K562 (cell line): ENCODE measurements around the gene UBE2O. TPM values are rescaled to one million over a fixed set of nuclear protein-coding genes. Genes with fewer than 3 reads are reported as not detected.

ENCODE experiments used
- ATAC-seq: fragments of 200-7000 bp; cut with Tn5 transposase; 3 replicates; pipeline ENCODE4 v1.9.1; 2020; ENCODE audit warnings: moderate library complexity
- BruUV-seq: library from RNA; stranded (reverse); fragments of 400-500 nt; replicated peaks from 2 replicates; lab custom pipeline; 2021; lab: Mats Ljungman, UMichigan
- CTCF ChIA-PET: fragments of 300-600 bp; formaldehyde crosslinking; extraction: SDS; loops from one replicate; lab custom pipeline; 2021; ENCODE audit warnings: low intra/inter-chr PET ratio; lab: Yijun Ruan, JAX
- POLR2A ChIA-PET: fragments of 300-600, 350-650 bp; sonication (Branson Sonifier 250); formaldehyde crosslinking; extraction: SDS; loops from one replicate; lab custom pipeline; 2021; ENCODE audit warnings: antibody characterized with exemption, inconsistent platforms; lab: Yijun Ruan, JAX
- DNase-seq, 4 experiments: peaks; one replicate each; pipeline versions ENCODE4 v3.0.0 to v3.0.0-alpha.2; 2011 to 2018; ENCODE audit warnings: low spot score in 3 of 4, mixed read lengths in 3 of 4; ENCODE audit errors: extremely low read depth in 1 of 4
- FAIRE-seq: peaks from 2 replicates; lab custom pipeline; 2011; peaks lifted over from hg19 to GRCh38; lab: Jason Lieb, UNC
- H2AFZ ChIP-seq: 2 replicates; pipeline ENCODE4 v1.6.0; 2011; ENCODE audit warnings: low read depth, low read length, control low read depth, inconsistent platforms
- H3K27ac ChIP-seq: fragments of 200-600 bp; 3 replicates; pipeline ENCODE4 v1.8.0; 2011; ENCODE audit warnings: low read depth, mild to moderate bottlenecking, control low read depth, inconsistent platforms, low read length, moderate library complexity, mixed read lengths; ENCODE audit errors: extremely low read depth
- H3K27me3 ChIP-seq, 2 experiments: fragments of 300-600 bp in 1 of 2; 2 replicates in 1 of 2; 3 replicates in 1 of 2; pipeline versions ENCODE4 v1.6.0 to v1.8.0; 2011; ENCODE audit warnings: inconsistent platforms in 2 of 2, low read length in 2 of 2, mild to moderate bottlenecking in 1 of 2, mixed read lengths in 1 of 2, moderate library complexity in 1 of 2; ENCODE audit not compliant: control insufficient read depth in 2 of 2, insufficient read depth in 2 of 2
- H3K36me3 ChIP-seq: fragments of 300-600 bp; 3 replicates; pipeline ENCODE4 v1.8.0; 2011; ENCODE audit warnings: mild to moderate bottlenecking, low read length, inconsistent platforms; ENCODE audit not compliant: control insufficient read depth, insufficient read depth
- H3K4me1 ChIP-seq, 2 experiments: fragments of 200-600 bp in 1 of 2; replicated peaks in 1 of 2; 2 replicates in 1 of 2; 3 replicates in 1 of 2; pipeline versions ENCODE4 v1.5.1 to v1.8.0; 2011; ENCODE audit warnings: inconsistent platforms in 2 of 2, low read length in 2 of 2, mild to moderate bottlenecking in 1 of 2, mixed read lengths in 1 of 2, moderate library complexity in 1 of 2; ENCODE audit not compliant: control insufficient read depth in 2 of 2, insufficient read depth in 2 of 2
- H3K4me2 ChIP-seq: 2 replicates; pipeline ENCODE4 v1.6.1; 2011; ENCODE audit warnings: low read length, control low read depth, inconsistent platforms, mixed read lengths; ENCODE audit not compliant: insufficient read depth
- H3K4me3 ChIP-seq: fragments of 200-600 bp; sonication (generic), shearing (Covaris generic); 2 replicates; pipeline ENCODE4 v1.5.1; 2016; ENCODE audit warnings: control low read depth, inconsistent platforms
- H3K79me2 ChIP-seq: fragments of 200-600 bp; 3 replicates; pipeline ENCODE4 v1.8.0; 2011; ENCODE audit warnings: low read length, inconsistent platforms; ENCODE audit not compliant: control insufficient read depth, insufficient read depth
- H3K9ac ChIP-seq, 2 experiments: 2 replicates each; pipeline versions ENCODE4 v1.6.0 to v1.6.1; 2011; ENCODE audit warnings: low read depth in 2 of 2, low read length in 2 of 2, control low read depth in 1 of 2, inconsistent platforms in 1 of 2, mild to moderate bottlenecking in 1 of 2, mixed read lengths in 1 of 2; ENCODE audit not compliant: insufficient read depth in 1 of 2
- H3K9me1 ChIP-seq: one replicate; pipeline ENCODE4 v1.6.0; 2011; ENCODE audit warnings: inconsistent platforms, mild to moderate bottlenecking, low read length, moderate library complexity; ENCODE audit not compliant: control insufficient read depth, insufficient read depth
- H3K9me3 ChIP-seq: replicated peaks from 2 replicates; pipeline ENCODE4 v1.5.1; 2011; ENCODE audit warnings: low read depth, low read length, inconsistent platforms; ENCODE audit not compliant: control insufficient read depth, insufficient read depth
- H4K20me1 ChIP-seq: replicated peaks from 2 replicates; pipeline ENCODE4 v1.6.1; 2011; ENCODE audit warnings: low read length, inconsistent platforms, mixed read lengths; ENCODE audit not compliant: control insufficient read depth, insufficient read depth
- BCL6 ChIP-seq: fragments of 250-450 bp; sonication (Bioruptor Pico); IDR thresholded peaks from 2 replicates; pipeline ENCODE4 v1.4.0; 2020
- ZNF740 ChIP-seq, 3 experiments: fragments of 200-800 bp in 1 of 3; sonication (Bioruptor generic) in 1 of 3; sonication (generic) in 1 of 3; formaldehyde crosslinking in 1 of 3; IDR thresholded peaks; 2 replicates each; pipeline versions ENCODE4 v1.6.1 to v1.8.0; 2016 to 2022; ENCODE audit warnings: mild to moderate bottlenecking in 2 of 3, missing compliant biosample characterization in 2 of 3, missing genetic modification characterization in 2 of 3, missing genetic modification reagents in 1 of 3
- WGBS: fragments of 100-300 bp; shearing (Covaris generic); methylation state at CpG from one replicate; pipeline ENCODE4 v1.1.6; 2016; ENCODE audit warnings: low coverage, mixed read lengths; ENCODE audit not compliant: insufficient coverage; ENCODE audit errors: missing lambda C conversion rate; 5-methylcytosine and 5-hydroxymethylcytosine counted together
- in situ Hi-C: fragments of 300-500 bp; cut with MboI; formaldehyde crosslinking; loops from 4 replicates; pipeline ENCODE4 v1.15.0; 2018; ENCODE audit warnings: inconsistent platforms, mixed read lengths
- intact Hi-C: fragments of 100-400 bp; cut with micrococcal nuclease; formaldehyde crosslinking; loops from 2 replicates; pipeline ENCODE4 v1.14.2; 2022
- polyA plus RNA-seq, 8 experiments: library from polyadenylated mRNA; depleted of rRNA in 4 of 8; stranded (reverse) in 5 of 8; unstranded in 3 of 8; fragments of >200 nt; fragmentation: Nextera tagmentation in 2 of 8; fragmentation: Illumina TruSeq in 1 of 8; extraction: Ambion mirVana in 2 of 8; extraction: Trizol in 1 of 8; gene quantifications; 2 replicates each; pipeline versions ENCODE4 v1.2.1 to v1.2.3, GENCODE V29; 2011 to 2014; ENCODE audit warnings: inconsistent platforms in 1 of 8, missing spikeins in 1 of 8
- total RNA-seq, 7 experiments: library from RNA; depleted of rRNA in 6 of 7; stranded (reverse); fragments of >200 nt in 6 of 7; fragmentation: Illumina TruSeq in 2 of 7; extraction: Trizol in 2 of 7; gene quantifications; 2 replicates each; pipeline versions ENCODE4 v1.2.1 to v1.2.3, GENCODE V29; 2011 to 2021; ENCODE audit warnings: low replicate concordance in 1 of 7

UBE2O gene
- total and polyA plus RNA-seq, 9 of the 15 experiments (the other 6 are each of a cell fraction or from before 2014, with no cell fraction given) = 1.6 to 39.7 (median 13.3) TPM

DNA sequence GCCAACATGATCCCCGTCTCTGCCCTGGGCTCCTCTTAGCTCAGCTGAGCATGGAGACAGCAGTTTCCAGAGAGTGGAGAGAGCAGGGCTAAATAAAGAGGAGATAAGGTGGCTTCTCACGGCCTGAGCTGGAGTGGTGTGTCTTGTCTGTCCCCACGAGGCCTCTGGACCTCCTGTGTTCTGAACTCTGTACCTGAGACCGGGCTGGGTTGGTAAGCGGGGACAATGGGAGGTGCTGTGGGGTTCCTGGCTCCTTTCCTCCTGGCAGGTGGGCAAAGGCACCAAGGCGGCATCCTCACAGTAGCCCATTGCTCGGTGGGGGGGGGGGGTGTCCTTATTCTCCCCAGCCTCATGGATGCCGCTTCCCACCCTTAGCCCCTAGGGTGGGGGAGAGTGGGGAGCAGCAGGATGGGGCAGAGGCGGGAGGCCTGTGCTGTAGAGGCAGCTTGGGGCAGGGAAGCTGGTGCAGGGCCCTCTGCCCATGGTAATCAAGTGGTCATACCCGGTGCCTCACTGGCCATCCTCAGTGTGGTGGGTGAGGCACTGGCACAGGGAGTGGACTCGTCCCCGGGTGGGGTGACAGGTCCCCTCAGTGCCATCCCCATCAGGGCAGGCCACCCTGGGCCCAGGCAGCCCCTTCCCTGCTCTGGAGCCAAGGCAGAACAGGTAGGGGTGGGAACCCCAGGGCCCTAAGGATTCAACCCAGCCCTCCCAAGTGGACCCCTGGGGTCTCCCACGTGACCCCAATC lies 17.2 kb upstream of the UBE2O start:
- no peak for FAIRE-seq
- Histone ChIP-seq H2AFZ (no peak overlapping the region), H3K9me1 (peaks cover 2% of the 10 kb centered on the region), H3K9ac (no peak overlapping the region), H3K9me3 (no peaks in the 10 kb centered on the region), H3K79me2 (no peaks in the 10 kb centered on the region), H3K4me3 (no peak overlapping the region), H4K20me1 (peaks cover 5% of the 10 kb centered on the region; the same call in 1 of the 2 replicates), H3K27me3 (peaks cover 10 to 52% of the 10 kb centered on the region in 2 experiments; a peak in 4 of 5 replicates), H3K27ac (no peak overlapping the region), H3K4me1 (peaks cover 0 to 56% of the 10 kb centered on the region in 2 experiments; a peak in 2 of 5 replicates), H3K36me3 (no peaks in the 10 kb centered on the region), H3K4me2 (no peak overlapping the region)
- ChIA-PET CTCF (no interaction called here), POLR2A (interaction anchor here (1.0 kb wide), 1 partner anchor 10 kb away, joined by 3 read pairs; no protein-coding TSS in a partner anchor)
- TF ChIP-seq ZNF740 (CRISPR knock-in tag; IDR thresholded peaks at IDR 0.05) (0 out of 2 replicates have a peak, but pooled peaks have one; percentile 55), ZNF740 (tag; IDR thresholded peaks at IDR 0.05) (no peak), BCL6 (CRISPR knock-in tag) (no peak)
- intact Hi-C loops (no loop called here), in situ Hi-C loops (loop anchor here (5.0 kb wide), 1 partner anchor 37 kb away; no protein-coding TSS in a partner anchor)
- DNase-seq = no peak
- BruUV-seq = no TSS peak
- ATAC-seq = no peak
- 25% methylated on average over 10 of the region's 13 CpGs for WGBS
